Activated effector memory CD4-positive, alpha-beta T cell treated with anti-CD3 and anti-CD28 coated beads, Interleukin-2, amount 50 U/mL, for 16 hours (primary cell): Measurements from ENCODE around the gene EFS.
"Not testable (repeated sequence)": the region's sequence is repeated elsewhere in the genome, so short reads cannot be mapped to it uniquely, and the experiment has no call there.

ENCODE experiments used
- DNase-seq: peaks from one replicate; pipeline ENCODE4 v3.0.0-alpha.2; 2020

Gene EFS, protein sequence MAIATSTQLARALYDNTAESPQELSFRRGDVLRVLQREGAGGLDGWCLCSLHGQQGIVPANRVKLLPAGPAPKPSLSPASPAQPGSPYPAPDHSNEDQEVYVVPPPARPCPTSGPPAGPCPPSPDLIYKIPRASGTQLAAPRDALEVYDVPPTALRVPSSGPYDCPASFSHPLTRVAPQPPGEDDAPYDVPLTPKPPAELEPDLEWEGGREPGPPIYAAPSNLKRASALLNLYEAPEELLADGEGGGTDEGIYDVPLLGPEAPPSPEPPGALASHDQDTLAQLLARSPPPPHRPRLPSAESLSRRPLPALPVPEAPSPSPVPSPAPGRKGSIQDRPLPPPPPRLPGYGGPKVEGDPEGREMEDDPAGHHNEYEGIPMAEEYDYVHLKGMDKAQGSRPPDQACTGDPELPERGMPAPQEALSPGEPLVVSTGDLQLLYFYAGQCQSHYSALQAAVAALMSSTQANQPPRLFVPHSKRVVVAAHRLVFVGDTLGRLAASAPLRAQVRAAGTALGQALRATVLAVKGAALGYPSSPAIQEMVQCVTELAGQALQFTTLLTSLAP

GRCh38 chr14:23365036-23365731 lies at the start of gene EFS:
EFS (minus strand) TSS chr14:23365172; CDS start chr14:23365025, 147 bp downstream.
- no peak for DNase-seq

DNA sequence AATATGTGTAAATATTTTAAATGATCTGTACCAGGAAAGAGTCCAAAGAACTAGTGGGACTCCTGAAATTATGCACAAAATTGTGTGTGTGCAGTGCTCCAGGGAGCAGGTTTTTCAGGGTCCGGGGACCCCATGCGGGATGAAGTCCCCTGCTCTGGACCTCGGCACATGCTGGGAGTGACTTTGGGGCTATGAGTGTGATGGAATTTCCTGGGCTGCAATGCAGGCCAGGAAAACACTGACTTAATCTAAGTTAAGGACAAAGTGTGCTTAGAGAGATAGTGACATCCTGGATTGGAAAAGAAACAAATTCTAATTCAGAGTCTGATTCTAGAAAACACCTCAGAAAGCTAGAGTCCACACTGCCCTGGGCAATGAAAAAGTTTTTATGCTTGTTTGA lies 49.3 kb upstream of the EFS start:
- no peak for DNase-seq

- DNase-seq, result no peak
Observed at GRCh38 chr14:23413681-23414080, 48.7 kb upstream of the EFS start.

- DNase-seq, result no peak
Observed at GRCh38 chr14:23411563-23412525, 46.9 kb upstream of the EFS start.

GRCh38 chr14:23409966-23410635 lies 45.1 kb upstream of the EFS start:
- DNase-seq, result no peak

DNA sequence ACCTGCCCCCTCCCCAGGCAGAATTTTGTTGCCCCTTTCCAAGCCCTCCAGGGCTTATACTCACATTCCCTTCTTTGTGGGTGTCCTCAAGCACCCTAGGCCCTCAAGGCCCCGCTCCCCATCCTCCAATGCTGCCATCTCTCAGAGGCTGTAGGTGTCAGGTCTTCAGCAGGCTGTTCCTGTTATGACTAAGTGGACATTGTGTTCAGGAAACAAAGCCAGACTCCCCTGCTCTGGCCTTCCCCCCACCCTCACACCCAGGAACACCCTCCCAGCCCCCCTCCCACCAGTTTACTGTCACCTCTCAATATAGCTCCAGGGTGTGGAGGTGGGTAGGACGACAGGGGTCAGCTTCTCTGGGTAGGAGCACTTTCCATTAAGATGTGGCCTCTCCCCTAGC lies 44.5 kb upstream of the EFS start:
- no peak for DNase-seq

- DNase-seq, result no peak
Observed at GRCh38 chr14:23408307-23408630, 43.3 kb upstream of the EFS start.

GRCh38 chr14:23407516-23408306 lies 42.7 kb upstream of the EFS start, which contains the start of gene MYH6:
MYH6 (minus strand) TSS chr14:23408273; CDS start chr14:23407223, 1,050 bp downstream.
- no peak for DNase-seq

GRCh38 chr14:23406725-23407355 lies 41.9 kb upstream of the EFS start:
- DNase-seq, result no peak

DNA sequence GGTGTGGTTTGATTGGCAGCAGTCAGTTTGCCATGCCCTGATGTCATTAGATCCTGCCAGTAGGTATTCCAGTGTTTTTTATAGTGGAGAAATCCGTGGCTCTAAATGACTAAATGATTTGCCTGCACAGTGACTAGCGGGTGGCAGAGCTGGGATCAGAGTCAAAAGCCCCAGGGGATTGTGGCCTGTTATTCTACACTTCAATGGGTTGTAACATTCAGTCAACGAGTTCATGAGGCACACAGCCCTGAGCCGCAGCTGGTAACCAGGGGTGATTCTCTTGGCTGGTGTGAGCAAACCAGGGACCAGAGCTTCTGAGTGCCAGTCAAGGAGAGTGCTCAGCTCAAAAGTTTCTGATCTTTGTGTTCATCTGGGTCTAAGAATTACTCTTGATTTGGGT lies 41.3 kb upstream of the EFS start:
- no peak for DNase-seq

DNA sequence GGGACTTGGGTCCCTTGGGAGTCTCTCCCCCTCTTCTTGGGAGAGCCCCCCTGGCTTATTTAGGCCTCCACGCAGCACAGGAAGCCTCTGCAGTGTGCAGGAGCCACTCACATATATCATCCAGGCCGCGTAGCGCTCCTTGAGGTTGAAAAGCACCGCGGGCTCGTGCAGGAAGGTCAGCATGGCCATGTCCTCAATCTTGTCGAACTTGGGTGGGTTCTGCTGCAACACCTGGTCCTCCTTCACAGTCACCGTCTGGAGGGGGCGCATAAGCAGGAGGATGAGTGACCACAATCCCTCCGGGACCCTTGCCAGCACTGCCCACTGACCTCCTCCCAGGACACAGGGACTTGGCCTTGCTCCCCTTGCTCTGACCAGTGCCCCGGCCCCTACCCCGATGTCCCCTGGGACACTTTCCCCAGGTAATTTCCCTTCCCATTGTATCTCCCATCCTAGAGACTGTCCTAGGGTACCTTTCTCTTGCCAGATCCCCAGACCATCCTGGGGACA lies 40.6 kb upstream of the EFS start:
- DNase-seq, result no peak

DNA sequence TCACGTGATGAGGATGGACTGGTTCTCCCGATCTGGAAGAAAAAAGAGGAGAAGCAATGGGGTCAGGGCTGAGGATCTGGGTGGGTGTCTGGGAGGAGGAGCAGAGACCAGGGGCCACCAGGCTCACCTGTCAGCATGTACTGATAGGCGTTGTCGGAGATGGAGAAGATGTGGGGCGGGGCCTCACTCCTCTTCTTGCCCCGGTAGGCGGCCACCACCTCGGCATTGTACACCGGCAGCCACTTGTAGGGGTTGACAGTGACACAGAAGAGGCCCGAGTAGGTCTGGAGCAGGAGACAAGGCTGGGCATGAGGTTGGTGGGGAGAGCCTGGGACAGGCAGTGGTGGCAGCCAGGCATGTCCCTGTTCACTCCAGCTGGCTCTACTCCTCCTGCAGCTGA lies 40.1 kb upstream of the EFS start:
- no peak for DNase-seq

- DNase-seq, result no peak
Observed at GRCh38 chr14:23404331-23404900, 39.4 kb upstream of the EFS start.

GRCh38 chr14:23403908-23404307 lies 38.9 kb upstream of the EFS start:
- no peak for DNase-seq

- no peak for DNase-seq
Observed at GRCh38 chr14:23403139-23403438, 38.1 kb upstream of the EFS start.

GRCh38 chr14:23402296-23403138 lies 37.5 kb upstream of the EFS start:
- DNase-seq, result no peak

- no peak for DNase-seq
Observed at GRCh38 chr14:23401291-23401690, 36.3 kb upstream of the EFS start.

DNA sequence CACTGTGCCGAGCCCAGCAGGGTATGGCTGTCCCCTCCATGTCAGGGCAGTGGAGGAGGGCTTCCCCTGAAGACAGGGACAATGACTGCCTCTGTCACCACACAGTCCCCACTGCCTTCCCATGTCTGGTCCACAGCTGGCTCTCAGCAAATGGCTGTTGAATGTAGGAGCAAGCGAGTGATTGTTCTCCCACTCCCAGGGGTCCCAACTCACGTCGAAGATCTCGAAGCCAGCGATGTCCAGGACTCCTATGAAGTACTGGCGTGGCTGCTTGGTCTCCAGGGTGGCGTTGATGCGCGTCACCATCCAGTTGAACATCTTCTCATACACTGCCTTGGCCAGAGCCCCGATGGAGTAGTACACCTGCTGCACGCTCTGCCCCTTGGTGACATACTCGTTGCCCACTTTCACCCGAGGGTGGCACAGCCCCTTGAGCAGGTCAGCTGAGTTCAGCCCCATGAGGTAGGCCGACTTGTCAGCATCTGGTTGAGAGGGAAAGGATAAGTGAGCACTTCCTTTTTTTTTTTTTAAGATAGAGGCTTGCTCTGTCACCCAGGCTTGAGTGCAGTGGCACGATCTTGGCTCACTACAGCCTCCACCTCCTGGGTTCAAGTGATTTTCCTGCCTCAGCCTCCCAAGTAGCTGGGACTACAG lies 35.7 kb upstream of the EFS start:
- DNase-seq, result not testable (repeated sequence)

DNA sequence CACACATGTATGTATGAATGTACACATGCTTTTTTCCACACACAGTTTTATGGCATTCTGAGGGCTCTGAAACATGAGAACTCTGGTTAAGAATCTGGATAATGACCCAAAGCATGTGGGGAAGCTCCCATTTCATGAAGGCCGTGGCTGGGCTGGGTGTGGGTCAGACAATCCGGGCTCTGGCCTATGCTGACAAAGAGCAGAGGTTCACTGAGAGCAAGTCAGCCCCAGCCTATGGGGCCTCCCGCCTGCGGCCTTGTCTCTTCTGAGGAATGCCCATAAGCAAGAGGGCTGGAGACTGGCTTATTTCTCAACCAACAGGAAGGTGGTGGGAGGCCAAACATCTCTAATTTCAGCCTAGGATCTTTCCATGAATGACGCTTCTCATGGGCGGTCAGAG lies 34.6 kb upstream of the EFS start:
- DNase-seq, result no peak
